T47D (cell line): ENCODE data around the gene ABI3.

ENCODE experiments used
- DNase-seq, 2 experiments: peaks; one replicate each; pipeline versions ENCODE4 v3.0.0 to v3.0.0-alpha.2; 2011 to 2012; ENCODE audit warnings: low read depth in 1 of 2, low spot score in 1 of 2
- JUND ChIP-seq: IDR thresholded peaks from 2 replicates; pipeline ENCODE4 v1.6.1; 2012; ENCODE audit warnings: low read depth
- in situ Hi-C: cut with HindIII; loops from 2 replicates; pipeline ENCODE4 v1.10.0; 2016; ENCODE audit warnings: low sequenced_read_pairs, low pct_unique_long_range_greater_than_20kb

The ABI3 gene

DNA sequence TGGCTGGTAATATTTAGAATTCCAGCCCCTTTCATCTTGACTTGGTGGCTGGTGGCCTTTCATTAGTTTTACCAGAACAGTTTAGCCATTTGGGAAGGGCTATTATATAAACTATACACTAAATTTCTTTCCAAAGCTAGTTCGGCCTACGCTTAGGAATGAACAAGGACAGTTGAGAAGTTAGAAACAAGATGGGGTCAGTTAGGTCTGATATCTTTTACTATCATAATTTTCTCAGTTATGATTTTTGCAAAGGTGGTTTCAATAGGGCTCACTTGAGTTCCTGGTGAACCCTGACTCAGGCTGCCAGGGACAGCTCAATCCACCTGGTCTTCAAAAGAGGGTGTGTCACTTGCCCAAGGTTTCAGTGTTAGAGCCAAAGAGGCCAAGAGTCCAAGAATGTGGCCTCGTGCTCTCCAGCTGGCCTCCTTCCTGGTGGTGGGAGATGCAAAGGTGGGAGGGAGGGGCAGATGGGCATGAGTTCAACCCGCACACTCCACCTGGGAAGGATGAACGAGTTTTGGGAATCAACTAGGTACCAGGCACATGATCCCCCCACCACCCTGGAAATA, 24.1 kb downstream of the ABI3 start:
- DNase-seq = no peak
- in situ Hi-C loops = no loop called here
- no peak for TF ChIP-seq JUND

DNA sequence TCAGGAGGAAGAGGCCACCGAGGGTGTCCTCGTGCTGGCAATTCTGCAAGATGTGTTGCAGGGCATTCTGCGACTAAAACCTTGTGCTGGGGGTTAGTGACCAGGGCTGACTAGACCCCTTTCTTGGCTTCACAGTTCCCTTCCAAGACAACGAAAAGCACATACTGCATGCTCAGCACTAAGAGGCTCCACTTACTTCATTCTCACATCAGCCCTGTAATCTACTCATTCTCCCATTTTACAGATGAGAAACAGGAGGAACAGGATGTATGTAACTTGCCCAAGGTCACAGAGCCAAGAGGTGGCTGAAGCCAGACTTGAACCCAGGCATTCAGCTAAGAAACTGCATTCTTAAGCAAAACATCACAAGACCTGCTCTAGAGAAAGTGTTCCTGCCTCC, 25.4 kb downstream of the ABI3 start:
- in situ Hi-C loops = no loop called here
- TF ChIP-seq JUND = no peak
- no peak for DNase-seq

DNA sequence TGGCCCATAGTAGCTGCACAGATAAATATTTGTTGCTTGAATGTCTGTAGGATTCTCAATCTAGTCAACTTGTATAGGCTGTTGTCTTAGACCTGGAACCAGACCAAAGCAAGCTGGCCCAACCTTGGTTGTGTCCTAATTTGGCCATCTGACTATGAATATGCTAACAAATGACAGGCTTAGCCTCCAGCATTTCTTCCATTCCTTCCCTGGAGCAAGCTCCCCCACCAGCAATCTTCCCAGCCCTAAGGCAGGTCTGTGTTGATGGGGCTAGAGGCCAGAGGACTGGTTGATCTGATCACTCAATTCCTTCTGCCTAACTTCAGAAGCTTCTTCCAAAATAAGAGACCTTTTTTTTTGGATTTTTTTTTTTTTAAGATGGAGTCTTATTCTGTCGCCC, 29.5 kb downstream of the ABI3 start:
- TF ChIP-seq JUND = no peak
- no peak for DNase-seq
- in situ Hi-C loops = no loop called here

DNA sequence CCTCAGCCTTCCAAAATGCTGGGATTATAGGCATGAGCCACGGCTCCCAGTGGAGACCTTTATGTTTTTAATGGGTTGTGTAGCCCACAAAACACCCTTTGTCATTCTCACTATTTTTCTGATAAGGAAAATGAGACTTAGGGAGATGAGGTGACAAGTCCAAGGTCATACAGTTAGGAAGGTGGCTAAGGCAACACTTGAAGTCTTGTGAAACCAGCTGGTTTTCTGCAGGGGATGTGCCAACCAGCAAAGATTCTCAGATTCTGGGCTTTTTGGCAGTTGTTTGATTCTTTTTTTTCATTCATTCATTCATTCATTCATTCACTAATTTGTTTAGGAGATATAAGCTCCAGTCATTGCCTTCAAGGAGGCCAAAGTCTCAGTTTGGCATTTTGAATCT, 30.1 kb downstream of the ABI3 start:
- no peak for DNase-seq
- no peak for TF ChIP-seq JUND
- in situ Hi-C loops = no loop called here

DNA sequence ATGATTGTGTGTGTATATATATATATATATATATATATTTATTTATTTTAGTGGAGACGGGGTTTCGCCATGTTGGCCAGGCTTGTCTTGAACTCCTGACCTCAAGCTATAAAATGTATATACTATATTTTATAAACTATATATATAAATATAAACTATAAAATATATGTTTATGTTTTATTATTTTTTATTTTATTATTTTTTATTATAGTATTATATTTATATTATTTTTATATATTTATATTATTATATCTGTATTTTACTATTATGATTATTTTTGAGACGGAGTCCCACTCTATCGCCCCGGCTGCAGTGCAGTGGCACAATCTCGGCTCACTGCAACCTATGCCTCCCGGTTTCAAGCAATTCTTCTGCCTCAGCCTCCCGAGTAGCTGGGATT, 30.5 kb downstream of the ABI3 start:
- in situ Hi-C loops = no loop called here
- no peak for DNase-seq
- TF ChIP-seq JUND = no peak

DNA sequence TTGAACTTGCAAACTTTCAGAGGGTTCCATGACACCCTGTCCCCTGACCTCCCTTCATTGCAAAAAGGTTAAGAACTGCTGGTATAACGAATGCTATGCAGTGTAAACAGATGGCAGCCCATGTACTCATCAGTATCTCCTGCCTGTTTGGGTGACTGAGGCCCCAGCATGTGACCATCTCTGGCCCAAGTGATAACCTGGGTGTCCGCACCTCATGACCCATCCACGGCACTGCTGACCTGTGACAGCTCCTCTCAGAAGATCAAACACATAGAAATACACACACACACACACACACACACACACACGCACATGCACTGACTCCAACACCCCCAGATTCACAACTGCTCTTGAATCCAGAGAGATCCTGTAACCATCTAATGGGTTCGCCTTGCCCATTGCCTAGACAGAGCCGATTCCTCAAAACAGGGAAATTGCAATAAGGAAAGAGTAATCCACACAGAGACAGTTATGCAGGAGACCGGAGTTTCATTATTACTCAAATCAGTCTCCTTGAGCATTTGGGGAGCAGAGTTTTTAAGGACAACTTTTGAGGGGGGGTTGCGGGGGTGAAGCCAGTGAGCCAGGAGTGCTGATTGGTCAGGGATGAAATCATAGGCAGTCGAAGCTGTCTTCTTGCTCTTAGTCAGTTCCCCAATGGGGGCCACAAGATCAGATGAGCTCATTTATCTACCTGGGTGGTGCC, 31.3 kb downstream of the ABI3 start:
- DNase-seq = no peak
- in situ Hi-C loops = no loop called here
- TF ChIP-seq JUND = no peak

DNA sequence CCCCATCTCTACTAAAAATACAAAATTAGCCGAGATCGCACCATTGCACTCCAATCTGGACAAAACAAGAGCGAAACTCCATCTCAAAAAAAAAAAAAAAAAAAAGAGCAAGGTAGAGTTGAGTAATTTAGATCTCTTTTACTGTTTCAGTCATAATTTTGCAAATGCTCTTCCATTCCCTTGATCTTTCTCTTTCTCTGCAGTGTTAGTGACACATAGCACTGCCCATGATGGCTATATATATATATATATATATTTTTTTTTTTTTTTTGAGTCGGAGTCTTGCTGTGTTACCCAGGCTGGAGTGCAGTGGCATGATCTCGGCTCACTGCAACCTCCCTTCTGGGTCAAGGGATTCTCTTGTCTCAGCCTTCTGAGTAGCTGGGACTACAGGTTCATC, 32.3 kb downstream of the ABI3 start:
- TF ChIP-seq JUND = no peak
- DNase-seq = no peak
- in situ Hi-C loops = no loop called here

DNA sequence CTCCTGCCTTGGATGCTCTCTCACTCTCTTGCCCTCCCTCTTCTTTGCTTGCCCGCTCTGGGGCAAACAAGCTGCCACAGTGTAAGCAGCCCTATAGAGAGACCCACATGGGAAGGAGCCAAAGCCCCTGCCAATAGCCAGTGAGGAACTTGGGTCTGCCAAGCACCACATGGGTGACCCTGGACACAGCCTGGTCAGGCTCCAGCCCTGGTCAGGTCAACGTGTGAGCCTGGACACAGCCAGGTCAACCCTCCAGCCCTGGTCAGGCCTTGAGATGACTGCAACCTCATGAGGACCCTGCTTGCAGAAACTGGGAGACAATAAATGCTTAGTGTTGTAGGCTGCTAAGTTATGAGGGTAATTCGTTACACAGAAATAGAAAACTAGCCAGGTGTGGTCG, 34.3 kb downstream of the ABI3 start:
- DNase-seq = no peak
- in situ Hi-C loops = no loop called here
- no peak for TF ChIP-seq JUND

DNA sequence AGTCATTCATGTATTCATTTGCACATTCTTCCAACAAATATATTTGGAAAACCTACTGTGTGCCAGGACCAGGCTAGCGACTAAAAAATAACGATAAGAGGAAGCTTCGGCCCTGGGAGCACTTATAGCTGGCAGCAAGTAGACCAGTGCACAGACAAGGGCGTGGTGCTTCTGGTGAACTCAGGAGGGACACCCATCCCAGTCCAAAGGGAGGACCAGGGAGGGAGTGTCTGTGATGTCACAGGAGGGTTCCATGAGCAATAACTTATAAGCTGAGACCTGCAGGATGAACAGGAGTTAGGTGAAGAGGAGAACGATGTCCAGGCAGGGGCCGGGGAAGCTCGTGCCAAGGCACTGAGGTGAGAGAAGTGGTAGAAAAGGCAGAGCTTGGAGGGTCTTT, 37.4 kb downstream of the ABI3 start:
- DNase-seq = no peak
- in situ Hi-C loops = no loop called here
- no peak for TF ChIP-seq JUND

DNA sequence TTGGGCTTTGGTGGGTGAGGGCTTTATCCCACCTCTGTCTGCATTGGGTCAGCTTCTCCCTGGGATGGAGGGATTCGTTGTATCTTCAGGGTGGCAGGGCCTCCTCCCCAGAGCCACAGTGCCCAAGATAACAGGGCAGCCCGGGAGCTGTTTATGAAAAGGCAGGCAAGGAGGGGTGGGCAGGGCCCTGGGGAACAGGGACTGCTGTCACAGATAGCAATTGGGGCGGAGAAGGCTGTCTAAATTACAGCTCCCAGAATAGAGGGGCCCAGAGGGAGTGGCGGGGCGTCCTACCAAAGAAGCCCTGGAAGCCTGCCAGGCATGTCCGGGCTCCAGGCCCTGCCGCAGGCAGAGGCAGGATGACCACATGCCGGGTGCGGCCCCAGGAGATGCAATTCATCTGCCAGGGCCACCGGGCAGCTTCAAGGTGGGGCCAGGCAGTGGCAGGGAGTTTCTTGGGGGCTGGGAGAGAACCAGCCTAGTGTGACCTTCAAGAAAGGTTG, 38.8 kb downstream of the ABI3 start:
- in situ Hi-C loops = no loop called here
- TF ChIP-seq JUND = no peak
- DNase-seq = no peak

DNA sequence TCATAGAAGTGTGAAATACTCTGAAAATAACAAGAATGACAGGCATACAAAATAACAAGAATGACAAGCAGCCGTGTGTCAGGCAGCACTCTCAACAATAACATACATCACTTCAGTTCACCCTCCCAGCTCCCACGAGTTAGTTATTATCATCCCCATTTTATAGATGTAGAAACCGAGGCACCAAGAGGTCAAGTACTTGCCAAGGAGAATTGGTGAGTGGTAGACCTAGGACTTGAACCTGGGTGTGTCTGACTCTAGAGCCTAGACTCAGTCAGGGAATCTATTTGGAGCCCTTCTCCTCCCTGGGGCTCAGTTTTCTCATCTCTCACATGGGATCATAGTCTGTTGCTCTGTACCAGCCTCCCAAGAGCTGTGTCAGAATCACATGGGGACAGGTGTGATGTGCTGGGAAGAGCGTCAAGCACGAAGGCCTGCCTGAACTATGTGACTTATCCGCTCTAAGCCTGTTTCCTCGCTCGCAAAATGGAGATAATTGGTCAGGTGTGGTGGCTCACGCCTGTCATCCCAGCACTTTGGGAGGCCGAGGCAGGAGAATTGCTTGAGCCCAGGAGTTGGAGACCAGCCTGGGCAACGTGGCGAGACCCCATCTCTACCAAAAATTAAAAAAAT, 39.5 kb downstream of the ABI3 start:
- TF ChIP-seq JUND = no peak
- in situ Hi-C loops = no loop called here
- DNase-seq = no peak

DNA sequence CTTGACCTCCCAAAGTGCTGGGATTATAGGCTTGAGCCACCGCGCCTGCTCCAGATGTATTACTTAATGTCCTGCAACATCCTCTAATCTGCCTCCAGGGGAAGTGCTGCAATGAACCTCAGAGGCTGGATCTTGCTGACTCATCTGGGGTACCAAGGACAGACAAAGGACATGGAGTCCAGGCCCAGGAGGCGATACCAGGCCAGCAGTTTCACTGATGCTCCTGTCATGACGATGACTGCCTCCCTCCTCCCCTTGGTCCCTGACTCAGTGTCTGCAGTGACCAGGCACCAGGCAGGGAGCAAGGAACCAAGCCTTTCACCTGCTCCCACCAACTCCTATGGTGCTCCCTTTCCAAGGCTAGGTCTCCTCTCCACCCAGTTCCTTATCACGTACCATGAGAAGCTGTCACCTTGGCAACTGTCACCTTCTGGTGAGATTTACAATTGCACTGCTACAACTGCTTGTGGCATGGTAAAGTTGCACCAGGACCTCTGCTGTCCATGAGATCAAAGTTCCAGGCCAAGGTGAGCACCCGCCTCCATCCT, 41.7 kb downstream of the ABI3 start:
- no peak for DNase-seq
- in situ Hi-C loops = no loop called here
- TF ChIP-seq JUND = no peak

DNA sequence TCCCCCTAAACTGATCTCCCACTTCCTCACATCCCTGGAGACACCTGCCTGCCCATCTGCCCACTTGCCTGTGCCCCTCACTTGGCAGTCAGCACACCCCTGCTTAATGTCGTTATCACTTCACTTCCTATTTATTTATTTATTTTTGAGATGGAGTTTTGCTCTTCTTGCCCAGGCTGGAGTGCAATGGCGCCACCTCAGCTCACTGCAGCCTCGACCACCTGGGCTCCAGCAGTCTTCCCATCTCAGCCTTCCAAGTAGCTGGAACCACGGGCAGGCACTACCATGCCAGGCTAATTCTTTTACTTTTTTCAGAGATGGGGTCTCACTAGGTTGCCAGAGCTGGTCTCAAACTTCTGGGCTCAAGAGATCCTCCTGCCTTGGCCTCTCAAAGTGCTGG, 43.6 kb downstream of the ABI3 start:
- no peak for TF ChIP-seq JUND
- in situ Hi-C loops = no loop called here
- DNase-seq = no peak

DNA sequence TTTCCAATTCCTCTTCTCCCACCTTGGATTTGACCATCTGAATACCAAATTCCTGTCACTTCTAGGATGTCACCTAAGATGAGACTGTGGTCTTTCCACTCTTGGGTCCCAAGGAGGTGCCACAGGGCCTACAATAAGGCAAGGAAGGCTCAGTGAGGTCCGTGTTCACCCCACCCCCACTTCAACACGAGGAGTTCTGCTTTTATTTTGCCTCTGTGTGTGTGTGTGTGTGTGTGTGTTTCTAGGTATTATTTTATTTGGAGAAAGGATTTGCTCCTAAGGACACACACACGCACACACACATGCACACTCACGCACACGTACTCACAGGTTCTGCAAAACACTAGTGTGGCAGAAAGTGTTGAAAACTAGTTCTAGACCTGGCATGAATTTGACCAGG, 44.6 kb downstream of the ABI3 start:
- DNase-seq = no peak
- in situ Hi-C loops = no loop called here
- TF ChIP-seq JUND = no peak
